Liver (tissue), 3 donors: ENCODE measurements around the gene NELL1.

Experiments
- ATF3 ChIP-seq: IDR thresholded peaks from 2 replicates; pipeline ENCODE4 v1.6.1; 2016; ENCODE audit warnings: antibody characterized with exemption
- FOXA1 ChIP-seq: IDR thresholded peaks from 2 replicates; pipeline ENCODE4 v1.6.1; 2016; ENCODE audit warnings: antibody characterized with exemption
- HNF4A ChIP-seq, 2 donors: conservative IDR thresholded peaks; 2 replicates each; pipeline ENCODE4 v1.6.1; 2016; ENCODE audit warnings: antibody characterized with exemption in 2 of 2, mild to moderate bottlenecking in 2 of 2
- HNF4G ChIP-seq: IDR thresholded peaks from 2 replicates; pipeline ENCODE4 v1.6.1; 2016; ENCODE audit warnings: antibody characterized with exemption
- JUND ChIP-seq, 2 donors: IDR thresholded peaks; 2 replicates each; pipeline ENCODE4 v1.6.1; 2016; ENCODE audit warnings: antibody characterized with exemption in 2 of 2
- RXRA ChIP-seq, 2 donors: IDR thresholded peaks; 2 replicates each; pipeline ENCODE4 v1.6.1; 2017 to 2018; ENCODE audit warnings: antibody characterized with exemption in 2 of 2, mild to moderate bottlenecking in 1 of 2
- SP1 ChIP-seq: IDR thresholded peaks from 2 replicates; pipeline ENCODE4 v1.6.1; 2018; ENCODE audit warnings: antibody characterized with exemption, mild to moderate bottlenecking
- YY1 ChIP-seq: IDR thresholded peaks from 2 replicates; pipeline ENCODE4 v1.6.1; 2016; ENCODE audit warnings: antibody characterized with exemption, mild to moderate bottlenecking
- TF ChIP-seq, protein P1 (sequence below): fragments of 150-350 bp; IDR thresholded peaks from 2 replicates; pipeline ENCODE4 v1.5.1; 2017; ENCODE audit warnings: improper control_type of control experiment, low read depth, low read length; ENCODE audit not compliant: missing input control
- TF ChIP-seq, protein P2 (sequence below): IDR thresholded peaks from 2 replicates; pipeline ENCODE4 v1.6.1; 2016; ENCODE audit warnings: antibody characterized with exemption
- donor health status: healthy.
- donor health status: healthy.

DNA sequence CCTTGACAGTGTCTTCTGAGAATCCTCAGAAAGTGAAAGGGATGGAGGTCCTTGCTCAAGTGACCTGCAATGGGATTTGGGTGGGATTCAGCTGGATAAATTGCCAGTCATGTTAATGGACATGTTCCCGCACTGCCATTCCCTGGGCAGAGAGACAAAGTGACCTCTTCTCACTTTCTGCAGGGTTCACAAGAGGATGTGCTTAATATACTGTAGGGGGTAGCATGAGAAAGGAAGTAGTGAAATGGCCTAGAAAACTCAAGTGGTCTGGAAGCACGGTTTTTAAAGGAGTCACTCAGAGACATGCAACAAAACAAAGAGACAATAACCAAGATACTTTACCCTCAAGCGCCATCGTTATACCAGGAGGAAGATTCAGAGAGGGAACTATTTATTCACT, 70.2 kb downstream of the NELL1 start:
- TF ChIP-seq, protein P1, sequence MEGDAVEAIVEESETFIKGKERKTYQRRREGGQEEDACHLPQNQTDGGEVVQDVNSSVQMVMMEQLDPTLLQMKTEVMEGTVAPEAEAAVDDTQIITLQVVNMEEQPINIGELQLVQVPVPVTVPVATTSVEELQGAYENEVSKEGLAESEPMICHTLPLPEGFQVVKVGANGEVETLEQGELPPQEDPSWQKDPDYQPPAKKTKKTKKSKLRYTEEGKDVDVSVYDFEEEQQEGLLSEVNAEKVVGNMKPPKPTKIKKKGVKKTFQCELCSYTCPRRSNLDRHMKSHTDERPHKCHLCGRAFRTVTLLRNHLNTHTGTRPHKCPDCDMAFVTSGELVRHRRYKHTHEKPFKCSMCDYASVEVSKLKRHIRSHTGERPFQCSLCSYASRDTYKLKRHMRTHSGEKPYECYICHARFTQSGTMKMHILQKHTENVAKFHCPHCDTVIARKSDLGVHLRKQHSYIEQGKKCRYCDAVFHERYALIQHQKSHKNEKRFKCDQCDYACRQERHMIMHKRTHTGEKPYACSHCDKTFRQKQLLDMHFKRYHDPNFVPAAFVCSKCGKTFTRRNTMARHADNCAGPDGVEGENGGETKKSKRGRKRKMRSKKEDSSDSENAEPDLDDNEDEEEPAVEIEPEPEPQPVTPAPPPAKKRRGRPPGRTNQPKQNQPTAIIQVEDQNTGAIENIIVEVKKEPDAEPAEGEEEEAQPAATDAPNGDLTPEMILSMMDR, result no peak
- no peak for TF ChIP-seq ATF3
- no peak for TF ChIP-seq HNF4A (conservative IDR thresholded peaks at IDR 0.05)
- no peak for TF ChIP-seq SP1
- no peak for TF ChIP-seq YY1
- TF ChIP-seq, protein P2, sequence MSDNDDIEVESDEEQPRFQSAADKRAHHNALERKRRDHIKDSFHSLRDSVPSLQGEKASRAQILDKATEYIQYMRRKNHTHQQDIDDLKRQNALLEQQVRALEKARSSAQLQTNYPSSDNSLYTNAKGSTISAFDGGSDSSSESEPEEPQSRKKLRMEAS, result no peak
- TF ChIP-seq FOXA1, result no peak
- no peak for TF ChIP-seq RXRA (IDR thresholded peaks at IDR 0.05)
- TF ChIP-seq HNF4G, result no peak
- no peak for TF ChIP-seq JUND (IDR thresholded peaks at IDR 0.05)
